PC-3 (cell line): ENCODE measurements around the gene SERTAD3.

Source experiments
- EZH2 ChIP-seq: fragments of 300-600 bp; sonication (generic); IDR thresholded peaks from one replicate; pipeline ENCODE4 v1.6.1; 2017; ENCODE audit warnings: antibody characterized with exemption, mild to moderate bottlenecking, low read length; ENCODE audit not compliant: unreplicated experiment
- EZH2phosphoT487 ChIP-seq: fragments of 300-600 bp; sonication (generic); IDR thresholded peaks from 2 replicates; pipeline ENCODE4 v1.6.1; 2018; ENCODE audit warnings: mild to moderate bottlenecking, antibody characterized with exemption, low read length, borderline replicate concordance
- TF ChIP-seq, protein P1 (sequence below): fragments of 300-600 bp; sonication (generic); conservative IDR thresholded peaks from 2 replicates; pipeline ENCODE4 v1.5.1; 2017; ENCODE audit warnings: antibody characterized with exemption, low read depth, mild to moderate bottlenecking, low read length

DNA sequence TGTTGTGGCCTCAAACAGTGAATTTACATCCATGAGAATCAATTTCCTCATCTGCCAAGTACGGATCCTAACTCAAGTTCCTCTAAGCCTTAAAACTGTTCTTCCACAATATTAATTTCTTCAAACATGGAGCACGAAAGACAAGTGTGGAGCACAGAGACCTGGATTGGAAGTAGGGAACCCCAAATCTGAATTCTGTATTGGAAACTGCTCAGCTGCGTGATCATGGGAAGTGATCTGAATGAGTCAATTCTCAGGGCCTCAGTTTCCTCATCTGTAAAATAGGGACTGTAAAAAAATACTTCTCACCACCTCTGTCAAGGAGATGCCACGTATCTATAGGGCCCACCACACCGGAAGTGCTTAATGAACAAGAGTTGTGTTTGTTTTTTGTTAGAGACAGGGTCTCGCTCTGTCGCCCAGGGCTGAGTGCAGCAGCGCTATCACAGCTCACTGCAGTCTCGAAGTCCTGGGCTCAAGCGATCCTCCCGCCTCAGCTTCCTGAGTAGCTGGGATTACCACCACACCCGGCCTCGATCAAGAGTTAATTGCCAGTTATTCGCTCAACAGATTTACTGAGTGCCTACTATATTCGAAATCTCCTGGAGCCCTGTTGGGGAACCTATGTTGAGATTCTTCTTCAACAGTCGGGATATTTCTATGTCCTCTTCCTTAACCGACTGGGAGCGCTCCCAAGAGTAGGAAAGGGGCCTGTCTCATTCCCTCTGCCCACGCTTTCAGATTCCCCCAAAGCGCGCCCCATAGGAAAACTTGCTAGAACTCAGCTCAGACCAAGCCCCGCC is 1.6 kb downstream of the SERTAD3 start:
- TF ChIP-seq, protein P1, sequence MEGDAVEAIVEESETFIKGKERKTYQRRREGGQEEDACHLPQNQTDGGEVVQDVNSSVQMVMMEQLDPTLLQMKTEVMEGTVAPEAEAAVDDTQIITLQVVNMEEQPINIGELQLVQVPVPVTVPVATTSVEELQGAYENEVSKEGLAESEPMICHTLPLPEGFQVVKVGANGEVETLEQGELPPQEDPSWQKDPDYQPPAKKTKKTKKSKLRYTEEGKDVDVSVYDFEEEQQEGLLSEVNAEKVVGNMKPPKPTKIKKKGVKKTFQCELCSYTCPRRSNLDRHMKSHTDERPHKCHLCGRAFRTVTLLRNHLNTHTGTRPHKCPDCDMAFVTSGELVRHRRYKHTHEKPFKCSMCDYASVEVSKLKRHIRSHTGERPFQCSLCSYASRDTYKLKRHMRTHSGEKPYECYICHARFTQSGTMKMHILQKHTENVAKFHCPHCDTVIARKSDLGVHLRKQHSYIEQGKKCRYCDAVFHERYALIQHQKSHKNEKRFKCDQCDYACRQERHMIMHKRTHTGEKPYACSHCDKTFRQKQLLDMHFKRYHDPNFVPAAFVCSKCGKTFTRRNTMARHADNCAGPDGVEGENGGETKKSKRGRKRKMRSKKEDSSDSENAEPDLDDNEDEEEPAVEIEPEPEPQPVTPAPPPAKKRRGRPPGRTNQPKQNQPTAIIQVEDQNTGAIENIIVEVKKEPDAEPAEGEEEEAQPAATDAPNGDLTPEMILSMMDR = no peak
- no peak for TF ChIP-seq EZH2phosphoT487
- TF ChIP-seq EZH2 = no peak
